DND-41 (cell line): ENCODE results near the gene LRRC23.

Experiments
- EZH2 ChIP-seq: IDR thresholded peaks from 3 replicates; pipeline ENCODE4 v1.6.1; 2012; ENCODE audit warnings: borderline replicate concordance, low read depth, mild to moderate bottlenecking, moderate library complexity, low read length, inconsistent platforms; ENCODE audit not compliant: severe bottlenecking
- TF ChIP-seq, protein P1 (sequence below): IDR thresholded peaks from 2 replicates; pipeline ENCODE4 v1.5.1; 2012; ENCODE audit warnings: borderline replicate concordance, low read length, moderate library complexity, mild to moderate bottlenecking; ENCODE audit not compliant: poor library complexity, severe bottlenecking; ENCODE audit errors: extremely low read depth

DNA sequence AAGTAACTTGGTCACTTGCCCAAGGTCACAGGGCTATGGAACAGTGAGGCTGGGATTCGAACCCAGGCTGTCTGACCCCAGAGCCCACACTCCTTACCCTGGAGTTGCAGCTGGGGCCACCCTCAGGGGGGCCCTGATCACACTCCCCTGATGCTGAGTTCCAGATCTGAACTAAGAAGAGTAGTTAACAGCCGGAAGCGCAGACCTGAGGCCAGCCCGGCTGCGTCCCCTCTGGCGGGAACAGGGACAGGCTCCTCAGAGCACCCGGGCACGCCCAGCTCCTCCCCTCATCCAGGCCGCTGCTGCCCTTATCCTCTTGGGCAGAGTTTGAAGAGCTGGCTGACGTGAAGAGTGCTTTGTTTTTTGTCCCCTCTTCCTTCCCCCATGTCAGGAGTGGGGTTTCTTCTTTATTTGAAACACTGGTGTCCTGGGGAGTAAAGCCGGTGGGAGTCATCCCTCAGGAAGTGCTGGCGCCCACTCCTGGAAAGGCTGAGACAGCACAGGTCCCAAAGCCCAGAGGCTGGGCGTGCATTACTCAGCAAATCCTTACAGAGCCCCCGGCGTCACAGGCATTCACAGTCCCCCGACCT lies 57.2 kb downstream of the LRRC23 start:
- TF ChIP-seq, protein P1, sequence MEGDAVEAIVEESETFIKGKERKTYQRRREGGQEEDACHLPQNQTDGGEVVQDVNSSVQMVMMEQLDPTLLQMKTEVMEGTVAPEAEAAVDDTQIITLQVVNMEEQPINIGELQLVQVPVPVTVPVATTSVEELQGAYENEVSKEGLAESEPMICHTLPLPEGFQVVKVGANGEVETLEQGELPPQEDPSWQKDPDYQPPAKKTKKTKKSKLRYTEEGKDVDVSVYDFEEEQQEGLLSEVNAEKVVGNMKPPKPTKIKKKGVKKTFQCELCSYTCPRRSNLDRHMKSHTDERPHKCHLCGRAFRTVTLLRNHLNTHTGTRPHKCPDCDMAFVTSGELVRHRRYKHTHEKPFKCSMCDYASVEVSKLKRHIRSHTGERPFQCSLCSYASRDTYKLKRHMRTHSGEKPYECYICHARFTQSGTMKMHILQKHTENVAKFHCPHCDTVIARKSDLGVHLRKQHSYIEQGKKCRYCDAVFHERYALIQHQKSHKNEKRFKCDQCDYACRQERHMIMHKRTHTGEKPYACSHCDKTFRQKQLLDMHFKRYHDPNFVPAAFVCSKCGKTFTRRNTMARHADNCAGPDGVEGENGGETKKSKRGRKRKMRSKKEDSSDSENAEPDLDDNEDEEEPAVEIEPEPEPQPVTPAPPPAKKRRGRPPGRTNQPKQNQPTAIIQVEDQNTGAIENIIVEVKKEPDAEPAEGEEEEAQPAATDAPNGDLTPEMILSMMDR, result peak; percentile 55
- no peak for TF ChIP-seq EZH2
